ENCODE results near the gene PSG2. TPM values are rescaled to one million over a fixed set of nuclear protein-coding genes. Genes with fewer than 3 reads are reported as not detected.
"Not testable (repeated sequence)": the region's sequence is repeated elsewhere in the genome, so short reads cannot be mapped to it uniquely, and the experiment has no call there.

Gene PSG2
- total RNA-seq, 1 experiment from 2014 or later, result not detected

DNA sequence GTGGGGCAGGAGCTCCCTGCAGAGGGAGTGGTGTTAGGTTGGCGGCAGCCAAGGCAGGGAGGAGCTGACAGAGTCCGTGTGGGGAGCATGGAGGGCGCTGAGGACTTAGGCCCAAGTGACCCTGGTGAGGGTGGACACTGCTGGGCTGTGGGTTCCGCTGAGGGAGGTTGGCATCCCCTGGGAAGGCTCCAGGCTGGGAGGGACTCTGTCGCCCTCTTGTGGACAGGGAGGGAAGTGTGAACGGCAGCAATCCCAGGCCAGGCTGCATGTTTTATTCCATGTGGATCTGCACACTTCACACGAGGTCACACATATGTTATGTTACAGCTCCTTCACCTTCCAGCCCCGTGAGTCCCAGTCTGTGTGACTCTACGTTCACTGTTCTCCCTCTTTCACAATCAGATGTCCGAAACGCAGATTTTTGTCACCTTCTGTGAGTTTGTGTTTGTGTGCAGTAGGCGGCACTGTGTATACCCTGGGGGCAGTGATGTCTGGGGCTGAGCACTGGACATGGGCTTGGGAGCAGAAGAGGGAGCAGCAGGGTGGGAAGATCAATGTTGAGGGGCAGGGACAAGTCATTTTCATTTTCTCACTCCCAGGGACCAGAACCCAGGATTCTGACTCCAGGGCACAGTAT lies 1.8 kb upstream of the PSG2 start:
- H3K4me1 Mint-ChIP-seq; H2BK15ac ChIP-seq (ENCODE audit: low read depth, low read length); H3K79me1 ChIP-seq (ENCODE audit: insufficient read depth, low read depth, low read length, poor library complexity, severe bottlenecking); H2BK120ac ChIP-seq (ENCODE audit: low read depth, low read length, poor library complexity, severe bottlenecking); H3K18ac ChIP-seq (ENCODE audit: insufficient read length, low read depth, low read length); H3K23me2 ChIP-seq (ENCODE audit: insufficient read length, low read depth, low read length, poor library complexity, severe bottlenecking); H2AFZ ChIP-seq (ENCODE audit: low read length); H3K4me1 ChIP-seq (ENCODE audit: insufficient read depth, low read length); H2BK5ac ChIP-seq (ENCODE audit: insufficient read length, low read length); H3K27me3 Mint-ChIP-seq (ENCODE audit: low read depth); H3K23ac ChIP-seq (ENCODE audit: insufficient read length, low read depth, low read length); H3K4me3 Mint-ChIP-seq; H4K20me1 ChIP-seq (ENCODE audit: control insufficient read depth, insufficient read depth, insufficient read length); H3K9ac ChIP-seq (ENCODE audit: extremely low read depth, insufficient read length, low read length); H3K56ac ChIP-seq (ENCODE audit: insufficient read length, low read depth, low read length); H3T11ph ChIP-seq (ENCODE audit: low read length); H3K27me3 ChIP-seq (ENCODE audit: insufficient read depth, low read length); H2BK20ac ChIP-seq (ENCODE audit: low read depth, low read length, poor library complexity, severe bottlenecking); H4K91ac ChIP-seq (ENCODE audit: insufficient read length, low read depth, low read length); H4K8ac ChIP-seq (replicated peaks; ENCODE audit: insufficient read length, low read depth, low read length); H3K27ac ChIP-seq (ENCODE audit: insufficient read length, low read depth, low read length); H3K14ac ChIP-seq (ENCODE audit: insufficient read depth, low read length); DNase-seq; H4K5ac ChIP-seq (ENCODE audit: insufficient read length, low read depth, low read length); H3K27ac Mint-ChIP-seq; H3K4me2 ChIP-seq (ENCODE audit: insufficient read depth, insufficient read length, low read length); H3K79me2 ChIP-seq (ENCODE audit: insufficient read depth, low read length); H2AK5ac ChIP-seq (ENCODE audit: insufficient read length, low read length); H2BK12ac ChIP-seq (ENCODE audit: insufficient read length, low read depth, low read length); H3K4ac ChIP-seq (ENCODE audit: low read depth, low read length): not testable (repeated sequence)
- peaks cover 35% of the 10 kb centered on the region for H3K9me3 ChIP-seq (ENCODE audit: control insufficient read depth, low read depth, low read length)
- TF ChIP-seq, protein P1, sequence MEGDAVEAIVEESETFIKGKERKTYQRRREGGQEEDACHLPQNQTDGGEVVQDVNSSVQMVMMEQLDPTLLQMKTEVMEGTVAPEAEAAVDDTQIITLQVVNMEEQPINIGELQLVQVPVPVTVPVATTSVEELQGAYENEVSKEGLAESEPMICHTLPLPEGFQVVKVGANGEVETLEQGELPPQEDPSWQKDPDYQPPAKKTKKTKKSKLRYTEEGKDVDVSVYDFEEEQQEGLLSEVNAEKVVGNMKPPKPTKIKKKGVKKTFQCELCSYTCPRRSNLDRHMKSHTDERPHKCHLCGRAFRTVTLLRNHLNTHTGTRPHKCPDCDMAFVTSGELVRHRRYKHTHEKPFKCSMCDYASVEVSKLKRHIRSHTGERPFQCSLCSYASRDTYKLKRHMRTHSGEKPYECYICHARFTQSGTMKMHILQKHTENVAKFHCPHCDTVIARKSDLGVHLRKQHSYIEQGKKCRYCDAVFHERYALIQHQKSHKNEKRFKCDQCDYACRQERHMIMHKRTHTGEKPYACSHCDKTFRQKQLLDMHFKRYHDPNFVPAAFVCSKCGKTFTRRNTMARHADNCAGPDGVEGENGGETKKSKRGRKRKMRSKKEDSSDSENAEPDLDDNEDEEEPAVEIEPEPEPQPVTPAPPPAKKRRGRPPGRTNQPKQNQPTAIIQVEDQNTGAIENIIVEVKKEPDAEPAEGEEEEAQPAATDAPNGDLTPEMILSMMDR (conservative IDR thresholded peaks at IDR 0.05), result peak; percentile 39; the same call in 2 of the 3 replicates
- no CpG with 5 or more reads among the region's 12 CpGs for WGBS (ENCODE audit: extremely low coverage, insufficient read length, low lambda C conversion rate)
- H3K36me3 Mint-ChIP-seq (ENCODE audit: insufficient read depth in 1 of 3, low read depth in 3 of 3), result peaks cover 14 to 41% (median 18%) of the 10 kb centered on the region in 3 experiments; a peak in 6 of 7 replicates
- peaks cover 90 to 91% of the 10 kb centered on the region in 2 experiments for H3K9me3 Mint-ChIP-seq

DNA sequence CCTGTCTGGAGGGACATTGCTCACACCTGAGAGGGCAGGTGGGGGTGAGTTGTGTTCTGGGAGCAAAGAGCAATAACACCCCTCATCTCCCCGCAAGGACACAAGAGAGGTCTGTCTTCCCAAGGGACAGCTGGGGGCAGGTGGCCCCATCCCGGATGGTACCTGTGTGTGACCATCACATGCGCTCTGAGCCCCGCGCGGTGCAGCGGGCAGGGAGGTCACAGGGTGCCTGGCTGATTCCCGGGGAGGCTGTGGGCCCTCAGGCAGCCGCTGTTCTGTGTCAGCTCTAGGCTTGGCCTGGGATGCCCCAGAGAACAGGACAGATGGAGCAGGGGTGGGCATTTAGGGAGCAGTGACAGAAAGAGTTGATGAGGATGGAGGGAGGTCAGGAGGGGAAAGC lies 1.2 kb upstream of the PSG2 start:
- not testable (repeated sequence) for H2AK5ac ChIP-seq (ENCODE audit: insufficient read length, low read length); H3K79me2 ChIP-seq (ENCODE audit: insufficient read depth, low read length); H4K20me1 ChIP-seq (ENCODE audit: control insufficient read depth, insufficient read depth, insufficient read length); H3K79me1 ChIP-seq (ENCODE audit: insufficient read depth, low read depth, low read length, poor library complexity, severe bottlenecking); H2BK5ac ChIP-seq (ENCODE audit: insufficient read length, low read length); H4K8ac ChIP-seq (replicated peaks; ENCODE audit: insufficient read length, low read depth, low read length); H2BK120ac ChIP-seq (ENCODE audit: low read depth, low read length, poor library complexity, severe bottlenecking); H2AFZ ChIP-seq (ENCODE audit: low read length); H3K27me3 ChIP-seq (ENCODE audit: insufficient read depth, low read length); H3K23me2 ChIP-seq (ENCODE audit: insufficient read length, low read depth, low read length, poor library complexity, severe bottlenecking); H3K4ac ChIP-seq (ENCODE audit: low read depth, low read length); H3K14ac ChIP-seq (ENCODE audit: insufficient read depth, low read length); H3T11ph ChIP-seq (ENCODE audit: low read length); H3K4me1 Mint-ChIP-seq; H3K9ac ChIP-seq (ENCODE audit: extremely low read depth, insufficient read length, low read length); H3K56ac ChIP-seq (ENCODE audit: insufficient read length, low read depth, low read length); H4K91ac ChIP-seq (ENCODE audit: insufficient read length, low read depth, low read length); H3K4me2 ChIP-seq (ENCODE audit: insufficient read depth, insufficient read length, low read length); H2BK12ac ChIP-seq (ENCODE audit: insufficient read length, low read depth, low read length); H3K27me3 Mint-ChIP-seq (ENCODE audit: low read depth); H3K23ac ChIP-seq (ENCODE audit: insufficient read length, low read depth, low read length); DNase-seq; H3K18ac ChIP-seq (ENCODE audit: insufficient read length, low read depth, low read length); H3K4me1 ChIP-seq (ENCODE audit: insufficient read depth, low read length); H4K5ac ChIP-seq (ENCODE audit: insufficient read length, low read depth, low read length); H3K27ac ChIP-seq (ENCODE audit: insufficient read length, low read depth, low read length); H2BK20ac ChIP-seq (ENCODE audit: low read depth, low read length, poor library complexity, severe bottlenecking); H3K4me3 Mint-ChIP-seq; H2BK15ac ChIP-seq (ENCODE audit: low read depth, low read length); H3K27ac Mint-ChIP-seq
- Mint-ChIP-seq H3K9me3 (peaks cover 90 to 91% of the 10 kb centered on the region in 2 experiments), H3K36me3 (ENCODE audit: insufficient read depth in 1 of 3, low read depth in 3 of 3) (peaks cover 14 to 43% (median 18%) of the 10 kb centered on the region in 3 experiments; a peak in 6 of 7 replicates)
- WGBS (ENCODE audit: extremely low coverage, insufficient read length, low lambda C conversion rate), result no CpG with 5 or more reads among the region's 9 CpGs
- peaks cover 41% of the 10 kb centered on the region for H3K9me3 ChIP-seq (ENCODE audit: control insufficient read depth, low read depth, low read length)
